SIG-M5 treated with dmso at 0.1 percent for 504 hours (cell line): ENCODE data around the gene PTPRN2.

Experiments used
- DNase-seq: peaks from one replicate; lab custom pipeline; 2025; ENCODE audit not compliant: unreplicated experiment; lab: John Stamatoyannopoulos, UW

Gene PTPRN2

DNA sequence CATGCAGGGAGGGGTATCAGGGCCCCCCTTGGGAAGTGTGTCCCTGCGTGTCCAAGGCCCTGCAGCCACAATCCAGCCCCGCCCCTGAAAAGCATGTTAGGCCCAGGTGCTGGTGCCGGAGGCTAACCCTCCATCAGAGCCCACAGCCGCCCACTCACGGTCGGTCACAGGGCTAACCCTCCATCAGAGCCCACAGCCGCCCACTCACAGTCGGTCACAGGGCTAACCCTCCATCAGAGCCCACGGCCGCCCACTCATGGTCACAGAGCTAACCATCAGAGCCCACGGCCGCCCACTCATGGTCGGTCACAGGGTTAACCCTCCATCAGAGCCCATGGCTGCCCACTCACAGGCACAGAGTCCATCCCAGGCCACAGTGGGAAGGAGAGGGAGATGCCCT is 824.8 kb downstream of the PTPRN2 start:
- DNase-seq, result no peak

GRCh38 chr7:157760004-157760730 is 827.5 kb downstream of the PTPRN2 start:
- DNase-seq, result no peak

GRCh38 chr7:157759246-157759805 is 828.3 kb downstream of the PTPRN2 start:
- no peak for DNase-seq

DNA sequence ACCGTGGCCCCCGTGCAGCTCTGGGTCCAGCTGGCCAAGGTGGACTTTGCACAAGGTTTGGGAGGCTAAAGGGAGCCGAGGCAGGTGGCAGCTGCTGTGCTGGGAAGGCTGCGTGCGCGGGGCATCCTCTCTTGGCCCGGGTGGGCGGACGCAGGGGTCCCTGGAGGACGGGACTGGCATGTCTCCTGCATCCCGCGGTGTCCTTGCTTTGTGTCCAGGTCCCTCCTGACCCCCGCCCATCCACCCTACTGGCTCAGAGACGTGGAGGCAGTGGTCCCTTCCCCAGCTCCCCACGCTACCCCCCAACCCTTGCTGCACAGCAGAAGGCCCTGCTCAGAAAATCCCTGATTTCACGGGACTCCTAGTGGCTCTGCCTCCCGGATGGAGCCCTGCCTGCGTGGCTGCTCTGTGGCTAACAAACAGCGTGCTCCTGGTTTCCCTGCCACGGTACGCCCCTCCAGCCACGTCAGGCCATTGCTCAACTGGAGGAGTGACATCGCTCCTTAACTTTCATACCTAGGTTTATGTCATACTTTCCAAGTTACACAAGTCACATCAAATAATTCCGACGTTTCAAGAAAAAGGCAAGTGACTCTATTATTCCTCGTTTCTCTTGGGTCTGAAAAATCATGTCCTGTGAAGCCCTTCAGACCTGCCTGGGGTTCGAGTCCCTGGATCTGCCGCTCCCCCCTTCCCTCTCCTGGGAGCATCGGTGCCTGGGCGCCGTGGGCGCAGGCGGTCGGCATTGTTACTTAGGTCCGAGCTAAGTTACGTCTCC is 829.0 kb downstream of the PTPRN2 start:
- DNase-seq, result no peak

DNA sequence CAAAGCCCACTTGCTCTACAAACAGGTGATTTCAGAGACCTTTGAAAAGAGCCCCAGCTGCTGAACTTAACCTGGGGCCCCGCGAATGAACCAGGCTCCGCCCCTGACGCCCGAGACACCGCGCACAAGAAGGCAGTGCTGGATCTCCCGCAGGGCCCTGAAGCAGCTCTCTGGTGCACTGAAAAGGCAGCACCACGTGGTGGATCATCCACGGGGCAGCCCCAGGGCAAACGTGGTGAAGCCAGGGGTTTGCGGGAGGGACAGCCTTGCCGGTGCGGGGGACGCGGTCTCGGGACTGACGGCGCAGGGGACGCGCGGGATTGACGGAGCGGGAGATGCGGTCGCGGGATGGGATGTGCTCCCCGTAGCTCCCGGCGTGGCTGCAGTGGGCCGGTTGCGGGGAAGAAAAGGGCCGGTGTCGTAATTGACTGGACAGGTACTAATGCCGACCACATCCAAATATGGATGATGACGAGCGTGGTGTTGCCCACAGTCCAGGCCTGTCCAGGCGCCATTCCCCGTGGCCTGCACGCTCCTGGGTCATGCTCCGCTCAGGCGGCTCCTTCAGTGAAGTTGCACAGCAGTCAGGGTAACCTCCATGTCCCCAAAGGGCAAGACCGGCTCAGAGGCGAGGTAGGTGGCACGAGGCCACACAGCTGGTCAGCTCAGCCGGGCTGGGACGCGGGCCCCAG is 829.7 kb downstream of the PTPRN2 start:
- no peak for DNase-seq

DNA sequence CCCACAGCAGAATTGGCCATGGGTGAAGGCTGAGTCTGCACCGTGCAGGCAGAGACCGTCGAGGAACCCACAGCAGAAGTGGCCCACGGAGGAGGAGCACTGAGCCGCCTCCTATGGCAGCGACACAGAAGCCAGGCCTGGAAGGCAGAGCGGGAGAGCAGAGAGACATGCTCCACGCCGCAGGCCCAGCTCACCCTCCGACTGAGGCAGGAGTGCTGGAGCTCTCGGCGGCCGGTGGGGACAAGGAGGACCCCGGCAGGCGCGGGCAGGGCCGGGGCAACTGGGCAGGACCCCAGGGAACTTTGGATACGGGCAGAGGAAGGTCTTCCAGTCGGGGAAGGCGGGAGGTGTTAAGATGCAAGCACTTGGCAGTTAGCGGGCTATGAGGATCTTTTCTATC is 830.4 kb downstream of the PTPRN2 start:
- DNase-seq, result no peak

DNA sequence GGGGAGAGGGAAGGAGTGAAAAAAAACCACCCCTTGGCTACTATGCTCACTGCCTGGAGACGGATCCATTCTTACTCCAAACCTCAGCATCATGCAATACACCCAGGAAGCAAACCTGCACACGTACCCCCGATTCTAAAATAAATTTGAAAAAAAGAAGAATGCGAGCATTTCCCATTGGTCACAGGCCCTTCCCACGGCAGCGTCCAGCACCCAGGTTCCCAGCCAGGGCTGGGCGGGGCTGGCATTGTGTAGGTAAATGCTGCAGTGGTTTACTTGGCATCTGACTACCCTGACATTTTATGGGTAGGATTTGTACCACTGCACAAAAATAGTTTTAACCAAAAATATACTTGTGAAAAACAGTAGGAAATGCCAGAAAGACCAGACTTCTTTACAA is 831.9 kb downstream of the PTPRN2 start:
- no peak for DNase-seq

- DNase-seq, result no peak
These were observed 833.2 kb downstream of the PTPRN2 start for GRCh38 chr7:157754416-157754790.

- DNase-seq, result no peak
These were observed 833.8 kb downstream of the PTPRN2 start for GRCh38 chr7:157753713-157754415.

DNA sequence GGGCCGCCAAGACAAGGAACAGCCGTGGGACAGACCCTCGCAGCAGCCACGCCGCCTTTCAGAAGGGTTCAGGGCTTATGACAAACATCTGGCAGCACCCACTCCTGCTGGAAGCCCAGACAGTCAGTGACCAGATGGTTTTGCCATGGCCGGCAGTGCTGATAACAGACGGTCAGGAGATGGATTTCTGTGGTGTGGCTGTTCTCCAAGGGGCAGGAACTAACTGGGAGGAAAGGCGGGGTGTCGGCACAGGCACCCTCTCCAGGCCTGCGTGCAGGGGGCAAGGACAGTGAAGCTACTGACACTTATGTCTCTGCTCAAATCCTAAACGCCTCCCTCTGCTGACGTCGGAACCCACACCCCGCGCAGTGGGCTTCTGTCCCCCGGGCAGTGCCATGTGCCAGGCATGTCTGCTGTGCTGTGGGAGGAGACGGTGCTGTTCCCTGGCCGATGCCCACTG is 834.8 kb downstream of the PTPRN2 start:
- DNase-seq, result no peak

GRCh38 chr7:157751951-157752673 is 835.5 kb downstream of the PTPRN2 start:
- DNase-seq, result no peak

GRCh38 chr7:157751406-157751805 is 836.2 kb downstream of the PTPRN2 start:
- no peak for DNase-seq

GRCh38 chr7:157750291-157750690 is 837.3 kb downstream of the PTPRN2 start:
- DNase-seq, result no peak

DNA sequence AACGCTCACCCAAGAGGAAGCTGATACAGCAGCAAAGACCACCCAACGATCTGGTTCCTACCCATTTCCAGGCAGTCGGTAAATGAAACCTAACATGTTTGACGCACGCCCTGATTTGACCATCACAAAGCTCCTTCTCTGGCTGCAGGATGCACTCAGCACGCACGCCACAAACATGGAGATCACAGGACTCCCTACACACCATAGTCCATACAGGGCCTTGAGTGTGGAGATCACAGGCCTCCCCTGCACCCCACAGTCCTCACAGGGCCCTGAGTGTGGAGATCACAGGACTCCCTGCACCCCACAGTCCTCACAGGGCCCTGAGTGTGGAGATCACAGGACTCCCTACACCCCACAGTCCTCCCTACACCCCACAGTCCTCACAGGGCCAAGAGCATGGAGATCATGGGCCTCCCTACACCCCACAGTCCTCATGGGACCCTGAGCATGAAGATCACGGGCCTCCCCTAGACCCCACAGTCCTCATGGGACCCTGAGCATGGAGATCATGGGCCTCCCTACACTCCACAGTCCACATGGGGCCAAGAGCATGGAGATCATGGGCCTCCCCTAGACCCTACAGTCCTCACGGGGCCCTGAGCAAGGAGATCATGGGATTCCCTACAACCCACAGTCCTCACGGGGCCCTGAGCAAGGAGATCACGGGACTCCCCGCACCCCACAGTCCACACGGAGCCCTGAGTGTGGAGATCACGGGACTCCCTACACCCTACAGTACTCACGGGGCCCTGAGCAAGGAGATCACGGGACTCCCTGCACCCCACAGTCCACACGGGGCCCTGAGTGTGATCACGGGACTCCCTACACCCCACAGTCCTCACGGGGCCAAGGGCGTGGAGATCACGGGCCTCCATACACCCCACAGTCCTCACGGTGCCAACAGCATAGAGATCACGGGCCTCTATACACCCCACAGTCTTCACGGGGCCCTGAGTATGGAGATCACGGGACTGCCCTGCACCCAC is 841.6 kb downstream of the PTPRN2 start:
- DNase-seq, result no peak

- DNase-seq, result no peak
These were observed 842.6 kb downstream of the PTPRN2 start for GRCh38 chr7:157744786-157745601.

GRCh38 chr7:157743781-157744525 is 843.7 kb downstream of the PTPRN2 start:
- DNase-seq, result no peak

- DNase-seq, result no peak
These were observed 847.3 kb downstream of the PTPRN2 start for GRCh38 chr7:157740251-157740798.
